ENCODE measurements around the gene TMIGD3. TPM values are rescaled to one million over a fixed set of nuclear protein-coding genes. Genes with fewer than 3 reads are reported as not detected.

TMIGD3 gene
- total RNA-seq, 1 donor from 2014 or later = not detected

DNA sequence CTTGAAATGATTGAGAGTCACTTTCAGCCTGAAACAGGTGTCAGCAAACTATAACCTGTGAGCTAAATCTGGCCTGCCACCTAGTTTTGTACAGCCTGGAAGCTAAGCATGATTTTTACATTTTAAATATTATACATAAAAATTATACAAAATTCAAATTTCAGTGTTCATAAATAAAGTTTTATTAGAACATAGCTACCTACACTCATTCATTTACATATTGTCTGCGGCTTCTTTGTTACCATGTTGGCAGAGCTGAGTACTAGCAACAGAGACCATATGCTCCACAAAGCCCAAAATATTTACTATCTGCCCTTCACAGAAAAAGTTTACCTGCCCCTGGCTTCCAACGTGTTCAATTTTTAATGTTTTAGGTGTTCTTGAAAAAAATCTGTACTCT lies 37.7 kb downstream of the TMIGD3 start:
- TF ChIP-seq, protein P1, sequence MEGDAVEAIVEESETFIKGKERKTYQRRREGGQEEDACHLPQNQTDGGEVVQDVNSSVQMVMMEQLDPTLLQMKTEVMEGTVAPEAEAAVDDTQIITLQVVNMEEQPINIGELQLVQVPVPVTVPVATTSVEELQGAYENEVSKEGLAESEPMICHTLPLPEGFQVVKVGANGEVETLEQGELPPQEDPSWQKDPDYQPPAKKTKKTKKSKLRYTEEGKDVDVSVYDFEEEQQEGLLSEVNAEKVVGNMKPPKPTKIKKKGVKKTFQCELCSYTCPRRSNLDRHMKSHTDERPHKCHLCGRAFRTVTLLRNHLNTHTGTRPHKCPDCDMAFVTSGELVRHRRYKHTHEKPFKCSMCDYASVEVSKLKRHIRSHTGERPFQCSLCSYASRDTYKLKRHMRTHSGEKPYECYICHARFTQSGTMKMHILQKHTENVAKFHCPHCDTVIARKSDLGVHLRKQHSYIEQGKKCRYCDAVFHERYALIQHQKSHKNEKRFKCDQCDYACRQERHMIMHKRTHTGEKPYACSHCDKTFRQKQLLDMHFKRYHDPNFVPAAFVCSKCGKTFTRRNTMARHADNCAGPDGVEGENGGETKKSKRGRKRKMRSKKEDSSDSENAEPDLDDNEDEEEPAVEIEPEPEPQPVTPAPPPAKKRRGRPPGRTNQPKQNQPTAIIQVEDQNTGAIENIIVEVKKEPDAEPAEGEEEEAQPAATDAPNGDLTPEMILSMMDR (IDR thresholded peaks at IDR 0.05; ENCODE audit: insufficient read depth, low read length, poor library complexity, severe bottlenecking) = no peak

DNA sequence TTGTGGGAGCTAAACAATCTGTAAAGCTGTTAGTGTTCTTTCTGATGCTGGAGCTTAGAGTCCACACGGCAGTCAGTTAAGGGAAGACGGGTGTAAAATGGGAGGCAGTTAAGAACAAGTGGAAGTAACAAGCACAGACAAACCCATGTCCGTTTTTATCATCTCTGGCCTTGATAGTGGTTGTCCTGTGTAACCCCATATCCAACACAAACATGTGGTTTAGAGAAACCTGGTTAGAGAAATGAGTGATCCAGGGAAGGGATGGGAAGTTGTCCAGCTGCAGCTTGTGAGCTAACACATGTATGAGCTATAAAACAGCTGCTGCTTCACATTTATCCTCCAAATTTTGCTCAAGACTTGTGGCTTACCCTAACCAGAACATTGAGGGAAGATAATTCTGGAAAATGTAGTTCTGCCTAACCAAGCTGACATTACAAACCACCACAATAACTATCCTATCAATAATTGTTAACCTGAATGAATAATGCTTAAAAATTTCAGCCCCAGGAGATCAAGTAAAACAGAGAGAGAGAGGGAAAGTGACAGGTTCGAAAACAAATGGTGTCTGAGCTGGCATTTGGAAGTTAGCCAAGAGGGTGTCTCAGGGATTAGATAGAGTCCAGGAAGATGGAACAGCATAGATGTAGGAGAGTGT lies 40.3 kb downstream of the TMIGD3 start:
- H3K27me3 ChIP-seq (ENCODE audit: control insufficient read depth, insufficient read depth, low read length) = no peaks in the 10 kb centered on the region
- DNase-seq (ENCODE audit: low read depth) = no peak
- no peak overlapping the region for H3K4me3 ChIP-seq (ENCODE audit: low read depth, low read length)
- peaks cover 3% of the 10 kb centered on the region for H3K36me3 ChIP-seq (ENCODE audit: control insufficient read depth, insufficient read depth, low read length)
- TF ChIP-seq, protein P1 (IDR thresholded peaks at IDR 0.05; ENCODE audit: insufficient read depth, low read length, poor library complexity, severe bottlenecking) = no peak

More for the DNA sequence above, 37.7 kb downstream of the TMIGD3 start:
- DNase-seq (ENCODE audit: low read depth) = no peak
- H3K36me3 ChIP-seq (ENCODE audit: control insufficient read depth, insufficient read depth, low read length) = peaks cover 1% of the 10 kb centered on the region
- no peak overlapping the region for H3K4me3 ChIP-seq (ENCODE audit: low read depth, low read length)
- H3K27me3 ChIP-seq (ENCODE audit: control insufficient read depth, insufficient read depth, low read length) = no peaks in the 10 kb centered on the region

DNA sequence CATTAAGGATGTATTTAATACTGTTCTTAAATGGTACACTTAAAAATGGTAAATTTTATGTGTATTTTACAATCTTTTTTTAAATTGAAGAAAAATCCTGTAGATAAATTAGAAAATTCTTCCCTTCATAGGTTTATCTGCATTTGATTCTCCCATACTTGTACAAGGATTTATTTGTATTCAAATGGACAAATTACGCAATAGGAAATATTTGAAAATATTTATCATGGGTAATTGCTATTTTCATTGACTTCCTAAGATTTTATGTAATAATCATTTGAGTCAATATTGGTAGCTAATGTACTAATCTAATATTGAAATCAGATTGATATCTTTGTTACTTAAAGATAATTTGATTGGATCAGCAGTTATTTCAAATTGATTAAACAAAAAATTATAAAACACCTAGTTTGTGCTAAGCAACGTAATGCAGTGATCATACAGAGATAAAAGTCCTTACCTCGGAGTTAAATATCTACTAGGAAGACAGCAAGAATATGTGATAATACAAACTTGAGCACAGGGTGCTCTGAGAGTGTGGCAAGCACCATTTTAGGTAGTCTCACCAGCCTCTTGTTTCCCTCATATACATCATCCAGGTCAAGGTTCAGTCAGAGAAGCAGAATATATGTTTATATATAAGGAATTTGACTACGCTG lies 40.9 kb downstream of the TMIGD3 start:
- TF ChIP-seq, protein P1 (IDR thresholded peaks at IDR 0.05; ENCODE audit: insufficient read depth, low read length, poor library complexity, severe bottlenecking) = no peak
- peaks cover 3% of the 10 kb centered on the region for H3K36me3 ChIP-seq (ENCODE audit: control insufficient read depth, insufficient read depth, low read length)
- no peak for DNase-seq (ENCODE audit: low read depth)
- no peaks in the 10 kb centered on the region for H3K27me3 ChIP-seq (ENCODE audit: control insufficient read depth, insufficient read depth, low read length)
- H3K4me3 ChIP-seq (ENCODE audit: low read depth, low read length) = no peak overlapping the region

DNA sequence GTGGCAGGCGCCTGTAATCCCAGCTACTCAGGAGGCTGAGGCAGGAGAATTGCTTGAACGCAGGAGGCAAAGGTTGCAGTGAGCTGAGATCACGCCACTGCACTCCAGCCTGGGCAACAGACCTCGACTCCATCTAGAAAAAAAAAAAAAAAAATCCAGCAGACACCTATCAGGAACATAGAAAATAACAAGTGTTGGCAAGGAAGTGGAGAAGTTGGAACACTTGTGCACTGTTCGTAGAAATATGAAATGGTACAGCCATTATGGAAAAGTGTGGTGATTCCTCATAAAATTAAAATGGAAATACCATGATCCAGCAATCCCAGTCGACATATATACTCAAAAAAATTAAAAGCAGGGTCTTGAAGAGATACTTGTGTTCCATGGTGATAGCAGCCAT lies 41.7 kb downstream of the TMIGD3 start:
- H3K36me3 ChIP-seq (ENCODE audit: control insufficient read depth, insufficient read depth, low read length) = peaks cover 4% of the 10 kb centered on the region
- H3K27me3 ChIP-seq (ENCODE audit: control insufficient read depth, insufficient read depth, low read length) = no peaks in the 10 kb centered on the region
- TF ChIP-seq, protein P1 (IDR thresholded peaks at IDR 0.05; ENCODE audit: insufficient read depth, low read length, poor library complexity, severe bottlenecking) = no peak
- DNase-seq (ENCODE audit: low read depth) = no peak
- H3K4me3 ChIP-seq (ENCODE audit: low read depth, low read length) = no peak overlapping the region

DNA sequence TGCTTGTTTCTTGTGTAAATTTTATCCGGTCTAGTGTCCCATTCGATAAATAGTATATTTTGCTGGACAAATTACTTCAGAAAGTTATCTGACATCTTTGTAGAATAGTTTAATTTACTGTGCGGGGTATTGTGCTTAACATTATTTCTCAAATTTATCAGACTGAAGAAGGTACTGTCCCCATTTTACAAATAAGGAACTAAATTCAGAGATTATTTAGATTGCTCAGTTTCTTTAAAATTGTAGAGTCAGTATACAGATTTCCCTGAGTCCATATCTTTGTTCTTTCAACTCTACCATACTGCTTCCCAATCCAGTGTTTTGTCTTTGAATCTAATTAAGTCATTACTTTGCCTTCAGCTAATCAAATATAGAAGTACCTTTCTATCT lies 47.8 kb downstream of the TMIGD3 start:
- H3K27me3 ChIP-seq (ENCODE audit: control insufficient read depth, insufficient read depth, low read length) = no peaks in the 10 kb centered on the region
- H3K36me3 ChIP-seq (ENCODE audit: control insufficient read depth, insufficient read depth, low read length) = peaks cover 3% of the 10 kb centered on the region
- no peak for DNase-seq (ENCODE audit: low read depth)
- TF ChIP-seq, protein P1 (IDR thresholded peaks at IDR 0.05; ENCODE audit: insufficient read depth, low read length, poor library complexity, severe bottlenecking) = no peak
- no peak overlapping the region for H3K4me3 ChIP-seq (ENCODE audit: low read depth, low read length)
